GM12878 (cell line): ENCODE results near the gene C2orf92. TPM values are rescaled to one million over a fixed set of nuclear protein-coding genes. Genes with fewer than 3 reads are reported as not detected.

Experiments
- BCL11A ChIP-seq: IDR thresholded peaks from 2 replicates; pipeline ENCODE4 v1.6.1; 2011; ENCODE audit warnings: low read depth, low read length
- CBFB ChIP-seq: IDR thresholded peaks from 2 replicates; pipeline ENCODE4 v1.6.1; 2016; ENCODE audit warnings: antibody characterized with exemption, low read depth
- CHD2 ChIP-seq: IDR thresholded peaks from 2 replicates; pipeline ENCODE4 v1.6.1; 2011; ENCODE audit warnings: low read depth, low read length, improper control_type of control experiment, borderline replicate concordance
- CREB1 ChIP-seq: IDR thresholded peaks from 2 replicates; pipeline ENCODE4 v1.6.1; 2012; ENCODE audit warnings: low read depth, mild to moderate bottlenecking, inconsistent platforms
- E4F1 ChIP-seq: fragments of 450-650 bp; IDR thresholded peaks from 2 replicates; pipeline ENCODE4 v1.6.1; 2018; ENCODE audit warnings: borderline replicate concordance, mild to moderate bottlenecking; ENCODE audit not compliant: partially characterized antibody
- EED ChIP-seq: sonication (generic); IDR thresholded peaks from 2 replicates; pipeline ENCODE4 v1.6.1; 2016; ENCODE audit warnings: antibody characterized with exemption, low read depth
- ETV6 ChIP-seq, 2 experiments: fragments of 450-650 bp in 1 of 2; IDR thresholded peaks in 1 of 2; conservative IDR thresholded peaks in 1 of 2; 2 replicates each; pipeline ENCODE4 v1.6.1; 2014; ENCODE audit warnings: antibody characterized with exemption in 1 of 2, borderline replicate concordance in 1 of 2, low read depth in 1 of 2, mild to moderate bottlenecking in 1 of 2, moderate library complexity in 1 of 2
- HDGF ChIP-seq: fragments of 450-650 bp; IDR thresholded peaks from 2 replicates; pipeline ENCODE4 v1.6.1; 2016; ENCODE audit warnings: antibody characterized with exemption
- IKZF1 ChIP-seq: fragments of 450-650 bp; conservative IDR thresholded peaks from 2 replicates; pipeline ENCODE4 v1.6.1; 2017; ENCODE audit warnings: antibody characterized with exemption, mild to moderate bottlenecking
- IKZF2 ChIP-seq, 2 experiments: fragments of 450-650 bp; IDR thresholded peaks; 2 replicates each; pipeline ENCODE4 v1.6.1; 2017; ENCODE audit warnings: mild to moderate bottlenecking in 2 of 2, moderate library complexity in 2 of 2
- JUNB ChIP-seq: IDR thresholded peaks from 2 replicates; pipeline ENCODE4 v1.6.1; 2016; ENCODE audit warnings: antibody characterized with exemption, mild to moderate bottlenecking
- JUND ChIP-seq: IDR thresholded peaks from 2 replicates; pipeline ENCODE4 v1.6.1; 2012; ENCODE audit warnings: low read depth, mild to moderate bottlenecking, low read length, improper control_type of control experiment, moderate library complexity
- KAT2A ChIP-seq: conservative IDR thresholded peaks from 2 replicates; pipeline ENCODE4 v1.6.1; 2011; ENCODE audit warnings: low read depth, low read length; ENCODE audit not compliant: control insufficient read depth
- NBN ChIP-seq: fragments of 450-650 bp; IDR thresholded peaks from 2 replicates; pipeline ENCODE4 v1.6.1; 2016
- NFYA ChIP-seq: IDR thresholded peaks from 2 replicates; pipeline ENCODE4 v1.6.1; 2011; ENCODE audit warnings: low read depth, mild to moderate bottlenecking, low read length, improper control_type of control experiment, borderline replicate concordance
- NR2F1 ChIP-seq: fragments of 450-650 bp; conservative IDR thresholded peaks from 2 replicates; pipeline ENCODE4 v1.6.1; 2017; ENCODE audit warnings: mild to moderate bottlenecking
- RELA ChIP-seq: fragments of 450-650 bp; IDR thresholded peaks from 2 replicates; pipeline ENCODE4 v1.8.0; 2014; ENCODE audit warnings: borderline replicate concordance; ENCODE audit not compliant: partially characterized antibody
- RUNX3 ChIP-seq: IDR thresholded peaks from 2 replicates; pipeline ENCODE4 v1.6.1; 2012; ENCODE audit warnings: low read length, inconsistent platforms
- WRNIP1 ChIP-seq: IDR thresholded peaks from 2 replicates; pipeline ENCODE4 v1.6.1; 2011; ENCODE audit warnings: low read depth, low read length, improper control_type of control experiment, borderline replicate concordance
- ZSCAN29 ChIP-seq: fragments of 450-650 bp; IDR thresholded peaks from 2 replicates; pipeline ENCODE4 v1.6.1; 2017; ENCODE audit warnings: mild to moderate bottlenecking, moderate library complexity
- polyA plus RNA-seq, 11 experiments: library from polyadenylated mRNA; depleted of rRNA in 4 of 11; unstranded in 6 of 11; stranded (reverse) in 5 of 11; fragments of >200 nt; fragmentation: Nextera tagmentation in 4 of 11; fragmentation: Illumina TruSeq in 1 of 11; extraction: Ambion mirVana in 4 of 11; extraction: Trizol in 1 of 11; gene quantifications; 1 replicate in 1 of 11; 2 replicates in 10 of 11; pipeline versions ENCODE4 v1.2.1 to v1.2.3, GENCODE V29; 2011 to 2016; ENCODE audit warnings: inconsistent platforms in 2 of 11, missing spikeins in 2 of 11, low read depth in 1 of 11
- total RNA-seq, 4 experiments: library from RNA; depleted of rRNA in 3 of 4; stranded (reverse); fragments of >200 nt in 3 of 4; fragmentation: Illumina TruSeq in 1 of 4; extraction: Trizol in 1 of 4; gene quantifications; 2 replicates each; pipeline versions ENCODE4 v1.2.1 to v1.2.3, GENCODE V29; 2013 to 2021
- TF ChIP-seq, protein P1 (sequence below): fragments of 450-650 bp; IDR thresholded peaks from 2 replicates; pipeline ENCODE4 v1.6.1; 2016; ENCODE audit warnings: mild to moderate bottlenecking
- TF ChIP-seq, protein P2 (sequence below): fragments of 450-650 bp; IDR thresholded peaks from 2 replicates; pipeline ENCODE4 v1.6.1; 2017; ENCODE audit warnings: low read depth, mild to moderate bottlenecking, moderate library complexity

Gene C2orf92
- total and polyA plus RNA-seq, 10 of the 15 experiments (the other 5 are each of a cell fraction or from before 2014, with no cell fraction given), result 0.40 to 10.1 (median 3.7) TPM

- TF ChIP-seq IKZF2 (IDR thresholded peaks at IDR 0.05) (peak; percentile 71 to 81; a peak in 3 of 4 replicates), NFYA (no peak), NBN (peak; percentile 70; the same call in 1 of the 2 replicates), IKZF1 (peak; percentile 74), BCL11A (0 out of 2 replicates have a peak, but pooled peaks have one; percentile 46), JUNB (peak; percentile 67), CBFB (no peak), RELA (peak; percentile 73), RUNX3 (peak; percentile 86), CREB1 (peak; percentile 65; the same call in 1 of the 2 replicates), JUND (no peak), CHD2 (peak; percentile 14; the same call in 1 of the 2 replicates), WRNIP1 (no peak), ETV6 (conservative IDR thresholded peaks at IDR 0.05 in 1 of 2, IDR thresholded peaks at IDR 0.05 in 1 of 2; ENCODE audit: borderline replicate concordance in 1 of 2, low read depth in 1 of 2) (peak in 1 of 2 experiments; percentile 39; a peak in 1 of 4 replicates), ZSCAN29 (no peak), HDGF (no peak), KAT2A (no peak), NR2F1 (0 out of 2 replicates have a peak, but pooled peaks have one; percentile 20), EED (peak; percentile 69; the same call in 1 of the 2 replicates), E4F1 (no peak)
- TF ChIP-seq, protein P1, sequence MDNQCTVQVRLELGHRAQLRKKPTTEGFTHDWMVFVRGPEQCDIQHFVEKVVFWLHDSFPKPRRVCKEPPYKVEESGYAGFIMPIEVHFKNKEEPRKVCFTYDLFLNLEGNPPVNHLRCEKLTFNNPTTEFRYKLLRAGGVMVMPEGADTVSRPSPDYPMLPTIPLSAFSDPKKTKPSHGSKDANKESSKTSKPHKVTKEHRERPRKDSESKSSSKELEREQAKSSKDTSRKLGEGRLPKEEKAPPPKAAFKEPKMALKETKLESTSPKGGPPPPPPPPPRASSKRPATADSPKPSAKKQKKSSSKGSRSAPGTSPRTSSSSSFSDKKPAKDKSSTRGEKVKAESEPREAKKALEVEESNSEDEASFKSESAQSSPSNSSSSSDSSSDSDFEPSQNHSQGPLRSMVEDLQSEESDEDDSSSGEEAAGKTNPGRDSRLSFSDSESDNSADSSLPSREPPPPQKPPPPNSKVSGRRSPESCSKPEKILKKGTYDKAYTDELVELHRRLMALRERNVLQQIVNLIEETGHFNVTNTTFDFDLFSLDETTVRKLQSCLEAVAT, result no peak
- TF ChIP-seq, protein P2, sequence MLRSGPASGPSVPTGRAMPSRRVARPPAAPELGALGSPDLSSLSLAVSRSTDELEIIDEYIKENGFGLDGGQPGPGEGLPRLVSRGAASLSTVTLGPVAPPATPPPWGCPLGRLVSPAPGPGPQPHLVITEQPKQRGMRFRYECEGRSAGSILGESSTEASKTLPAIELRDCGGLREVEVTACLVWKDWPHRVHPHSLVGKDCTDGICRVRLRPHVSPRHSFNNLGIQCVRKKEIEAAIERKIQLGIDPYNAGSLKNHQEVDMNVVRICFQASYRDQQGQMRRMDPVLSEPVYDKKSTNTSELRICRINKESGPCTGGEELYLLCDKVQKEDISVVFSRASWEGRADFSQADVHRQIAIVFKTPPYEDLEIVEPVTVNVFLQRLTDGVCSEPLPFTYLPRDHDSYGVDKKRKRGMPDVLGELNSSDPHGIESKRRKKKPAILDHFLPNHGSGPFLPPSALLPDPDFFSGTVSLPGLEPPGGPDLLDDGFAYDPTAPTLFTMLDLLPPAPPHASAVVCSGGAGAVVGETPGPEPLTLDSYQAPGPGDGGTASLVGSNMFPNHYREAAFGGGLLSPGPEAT, result peak; percentile 82
- TF ChIP-seq, all 136 proteins: peak for 26
Measured at GRCh38 chr2:97673915-97674283, 4.4 kb downstream of the C2orf92 start (continued).
